Kidney epithelial cell (primary cell): ENCODE measurements around the gene CHSY1. TPM values are rescaled to one million over a fixed set of nuclear protein-coding genes. Genes with fewer than 3 reads are reported as not detected.
A peak's percentile ranks its signal among the peaks of the same experiment; 100 is the strongest.

Experiments
- DNase-seq: peaks from one replicate; pipeline ENCODE4 v3.0.0-alpha.2; 2010; ENCODE audit warnings: low read depth
- H3K27me3 ChIP-seq: 2 replicates; pipeline ENCODE4 v1.6.0; 2011; ENCODE audit warnings: low read length; ENCODE audit not compliant: control insufficient read depth, insufficient read depth
- H3K36me3 ChIP-seq: 2 replicates; pipeline ENCODE4 v1.5.1; 2011; ENCODE audit warnings: low read length; ENCODE audit not compliant: control insufficient read depth, insufficient read depth
- H3K4me3 ChIP-seq: 2 replicates; pipeline ENCODE4 v1.5.1; 2011; ENCODE audit warnings: low read depth, mild to moderate bottlenecking, control low read depth, low read length
- total RNA-seq: library from RNA; depleted of rRNA; stranded (reverse); fragments of >200 nt; gene quantifications from 2 replicates; pipeline ENCODE4 v1.2.3, GENCODE V29; 2015
- TF ChIP-seq, protein P1 (sequence below): IDR thresholded peaks from 2 replicates; pipeline ENCODE4 v1.5.1; 2011; ENCODE audit warnings: mild to moderate bottlenecking, moderate library complexity, low read length, control low read depth, inconsistent platforms; ENCODE audit not compliant: insufficient read depth, poor library complexity, severe bottlenecking

CHSY1 gene
- total RNA-seq, 1 donor from 2014 or later = 21.1 TPM

- no peaks in the 10 kb centered on the region for H3K36me3 ChIP-seq
- H3K4me3 ChIP-seq = no peak overlapping the region
- TF ChIP-seq, protein P1, sequence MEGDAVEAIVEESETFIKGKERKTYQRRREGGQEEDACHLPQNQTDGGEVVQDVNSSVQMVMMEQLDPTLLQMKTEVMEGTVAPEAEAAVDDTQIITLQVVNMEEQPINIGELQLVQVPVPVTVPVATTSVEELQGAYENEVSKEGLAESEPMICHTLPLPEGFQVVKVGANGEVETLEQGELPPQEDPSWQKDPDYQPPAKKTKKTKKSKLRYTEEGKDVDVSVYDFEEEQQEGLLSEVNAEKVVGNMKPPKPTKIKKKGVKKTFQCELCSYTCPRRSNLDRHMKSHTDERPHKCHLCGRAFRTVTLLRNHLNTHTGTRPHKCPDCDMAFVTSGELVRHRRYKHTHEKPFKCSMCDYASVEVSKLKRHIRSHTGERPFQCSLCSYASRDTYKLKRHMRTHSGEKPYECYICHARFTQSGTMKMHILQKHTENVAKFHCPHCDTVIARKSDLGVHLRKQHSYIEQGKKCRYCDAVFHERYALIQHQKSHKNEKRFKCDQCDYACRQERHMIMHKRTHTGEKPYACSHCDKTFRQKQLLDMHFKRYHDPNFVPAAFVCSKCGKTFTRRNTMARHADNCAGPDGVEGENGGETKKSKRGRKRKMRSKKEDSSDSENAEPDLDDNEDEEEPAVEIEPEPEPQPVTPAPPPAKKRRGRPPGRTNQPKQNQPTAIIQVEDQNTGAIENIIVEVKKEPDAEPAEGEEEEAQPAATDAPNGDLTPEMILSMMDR = no peak
- DNase-seq = no peak
- H3K27me3 ChIP-seq = peaks cover 3% of the 10 kb centered on the region
Observed at GRCh38 chr15:101255615-101256241, 3.9 kb upstream of the CHSY1 start.

DNA sequence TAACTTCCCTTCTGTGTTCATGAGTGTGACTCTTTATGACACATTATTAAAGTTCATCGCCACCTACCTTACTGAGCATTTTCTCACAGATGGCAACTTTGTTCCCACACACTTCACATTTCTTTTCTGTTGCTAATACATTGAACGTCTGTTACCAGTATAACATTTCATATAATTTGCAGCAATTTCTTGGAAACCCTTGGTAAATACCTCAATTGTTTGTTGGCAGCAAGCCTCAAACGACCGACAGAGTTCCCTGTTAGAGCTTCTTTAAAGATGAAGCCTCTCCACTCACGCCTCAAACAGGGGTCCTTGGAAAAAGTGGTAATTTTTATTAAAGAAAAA is 3.2 kb upstream of the CHSY1 start:
- DNase-seq = no peak
- H3K4me3 ChIP-seq = no peak overlapping the region

DNA sequence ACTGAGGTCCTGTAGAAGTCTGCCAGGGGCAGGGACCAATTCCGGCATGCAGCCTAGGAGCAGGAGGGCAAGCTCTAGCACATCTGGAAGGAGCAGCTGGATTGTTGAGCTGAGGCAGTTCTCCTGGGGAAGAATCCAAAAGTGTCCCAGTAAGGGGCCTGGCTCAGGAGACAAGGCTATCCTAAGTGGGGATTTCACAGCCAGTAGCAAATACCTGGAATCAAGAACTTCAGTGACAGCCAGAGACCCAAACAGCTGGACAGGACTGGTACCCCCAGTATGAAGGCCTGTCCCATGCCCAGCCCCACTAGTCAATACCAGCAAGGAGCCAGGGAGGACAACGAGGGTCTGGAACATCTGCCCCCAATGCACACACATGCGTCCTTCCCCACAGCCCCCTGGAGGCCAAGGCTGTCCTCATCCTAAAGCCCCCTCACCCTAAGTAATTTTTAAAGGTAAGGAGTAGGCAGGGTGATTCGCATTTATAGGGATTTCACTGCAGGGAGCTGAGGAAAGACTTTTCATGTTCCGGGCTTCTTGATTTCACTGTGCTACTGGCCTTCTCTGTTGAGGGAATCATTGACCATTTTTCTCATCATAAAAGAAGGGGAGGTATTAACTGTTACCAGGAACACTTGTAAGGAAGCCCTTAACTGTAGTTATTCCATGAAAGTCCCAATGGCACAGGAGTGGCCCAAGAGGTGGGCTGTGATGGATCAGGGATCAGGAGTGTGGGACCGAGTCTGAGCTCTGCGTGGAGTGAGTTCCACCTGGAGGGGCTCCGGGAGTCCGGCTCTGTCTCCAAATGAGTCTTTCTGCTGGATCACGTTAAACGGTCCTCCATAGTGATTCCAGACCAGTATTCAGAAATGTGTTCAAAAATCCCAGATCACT is 2.6 kb upstream of the CHSY1 start:
- peaks cover 3% of the 10 kb centered on the region for H3K27me3 ChIP-seq
- H3K4me3 ChIP-seq = no peak overlapping the region
- DNase-seq = no peak
- TF ChIP-seq, protein P1 = no peak
- no peaks in the 10 kb centered on the region for H3K36me3 ChIP-seq

More for the DNA sequence above, 3.2 kb upstream of the CHSY1 start:
- Histone ChIP-seq H3K36me3 (no peaks in the 10 kb centered on the region), H3K27me3 (peaks cover 3% of the 10 kb centered on the region)
- TF ChIP-seq, protein P1 = no peak

DNA sequence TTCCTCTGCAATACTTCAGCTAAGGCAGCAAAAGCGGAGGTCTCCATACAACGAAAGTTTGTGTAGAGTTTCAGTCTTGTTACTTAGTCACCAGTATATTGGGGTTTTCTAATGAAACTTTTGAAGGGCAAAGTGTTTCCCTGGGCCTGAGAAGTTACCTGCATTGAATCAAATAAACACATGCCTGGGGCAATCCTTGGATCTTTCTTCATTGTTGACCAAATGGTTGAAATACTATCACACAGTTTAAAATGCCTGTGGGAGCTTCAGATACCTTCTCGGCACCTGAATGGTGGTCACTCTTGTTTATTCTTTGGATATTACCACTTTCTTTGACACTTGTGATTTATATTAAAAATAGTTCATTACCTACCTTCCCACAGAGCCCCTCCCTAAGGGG is 988 bp upstream of the CHSY1 start:
- no peaks in the 10 kb centered on the region for H3K27me3 ChIP-seq
- H3K36me3 ChIP-seq = no peaks in the 10 kb centered on the region
- no peak for DNase-seq
- peak overlapping the region; percentile 76 for H3K4me3 ChIP-seq
- TF ChIP-seq, protein P1 = no peak

GRCh38 chr15:101250873-101251829 is 697 bp downstream of the CHSY1 start:
- Histone ChIP-seq H3K27me3 (no peaks in the 10 kb centered on the region), H3K36me3 (no peaks in the 10 kb centered on the region), H3K4me3 (peak overlapping the region; percentile 76)
- TF ChIP-seq, protein P1 = no peak
- DNase-seq = no peak
